ENCODE measurements around the gene ITPA. TPM values are rescaled to one million over a fixed set of nuclear protein-coding genes. Genes with fewer than 3 reads are reported as not detected.

Gene ITPA
- total and polyA plus RNA-seq, 2 donors (not counting 3 experiments of a cell fraction or from before 2014, with no cell fraction given): 43.2 to 65.0 TPM

- Histone ChIP-seq H3K27ac (ENCODE audit: insufficient read depth, low read depth, low read length) (no peak overlapping the region), H3K4me3 (replicated peaks in 1 of 3; ENCODE audit: insufficient read depth in 1 of 3, low read depth in 1 of 3, low read length in 3 of 3) (no peak overlapping the region), H3K9me3 (replicated peaks; ENCODE audit: control insufficient read depth, insufficient read depth, low read length) (no peaks in the 10 kb centered on the region), H4K20me1 (replicated peaks; ENCODE audit: control insufficient read depth, extremely low read depth, insufficient read depth, low read length) (no peaks in the 10 kb centered on the region), H3K36me3 (ENCODE audit: control insufficient read depth in 2 of 2, extremely low read depth in 1 of 2, insufficient read depth in 2 of 2, low read length in 2 of 2) (peaks cover 5 to 14% of the 10 kb centered on the region in 2 experiments), H3K4me2 (ENCODE audit: insufficient read depth, low read length) (no peak overlapping the region), H3K79me2 (ENCODE audit: control insufficient read depth, insufficient read depth, low read length) (no peaks in the 10 kb centered on the region), H3K9me1 (replicated peaks; ENCODE audit: control insufficient read depth, extremely low read depth, insufficient read depth, low read length) (no peaks in the 10 kb centered on the region), H3K27me3 (ENCODE audit: control insufficient read depth in 2 of 2, insufficient read depth in 2 of 2, low read length in 2 of 2) (no peaks in the 10 kb centered on the region), H3K9ac (replicated peaks; ENCODE audit: extremely low read depth, insufficient read depth, low read length) (no peak overlapping the region), H2AFZ (ENCODE audit: low read depth, low read length) (no peak overlapping the region), H3K4me1 (ENCODE audit: control insufficient read depth, extremely low read depth, insufficient read depth, low read length) (no peaks in the 10 kb centered on the region)
- dilution Hi-C loops (cut with MboI; ENCODE audit: extremely low pct_ligation_motif_present, low sequenced_read_pairs) (no loop called here), intact Hi-C loops (cut with micrococcal nuclease) (no loop called here)
- DNase-seq (ENCODE audit: low read depth, low spot score) (no peak), FAIRE-seq (no peak)
- no TSS peak for BruUV-seq (replicated peaks)
- ChIA-PET CTCF (no interaction called here), POLR2A (no interaction called here)
- TF ChIP-seq EZH2 (IDR thresholded peaks at IDR 0.05; ENCODE audit: borderline replicate concordance, low read depth, low read length, severe bottlenecking) (no peak), CTCF (IDR thresholded peaks at IDR 0.05; ENCODE audit: extremely low read depth in 1 of 2, insufficient read depth in 1 of 2, low read depth in 1 of 2, low read length in 2 of 2) (no peak), GATA2 (IDR thresholded peaks at IDR 0.05; ENCODE audit: insufficient read depth, insufficient read length, low read depth, low read length) (no peak), POLR2A (IDR thresholded peaks at IDR 0.05; ENCODE audit: low read depth, low read length) (no peak), POLR2AphosphoS5 (IDR thresholded peaks at IDR 0.05; ENCODE audit: insufficient read depth, low read depth, low read length) (no peak), FOS (IDR thresholded peaks at IDR 0.05; ENCODE audit: borderline replicate concordance, insufficient read depth, low read length) (no peak), MYC (IDR thresholded peaks at IDR 0.05; ENCODE audit: low read depth, low read length) (no peak), JUN (IDR thresholded peaks at IDR 0.05; ENCODE audit: borderline replicate concordance, insufficient read depth, insufficient read length, low read depth) (no peak)
- TF ChIP-seq, protein P1, sequence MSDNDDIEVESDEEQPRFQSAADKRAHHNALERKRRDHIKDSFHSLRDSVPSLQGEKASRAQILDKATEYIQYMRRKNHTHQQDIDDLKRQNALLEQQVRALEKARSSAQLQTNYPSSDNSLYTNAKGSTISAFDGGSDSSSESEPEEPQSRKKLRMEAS (IDR thresholded peaks at IDR 0.05; ENCODE audit: insufficient read depth, insufficient read length): no peak
Measured at GRCh38 chr20:3270051-3270450, 60.8 kb downstream of the ITPA start.
